Measurements from ENCODE around the gene ABI2. TPM values are rescaled to one million over a fixed set of nuclear protein-coding genes. Genes with fewer than 3 reads are reported as not detected.

The ABI2 gene
- total RNA-seq, 1 experiment from 2014 or later = 141 TPM

- no peaks in the 10 kb centered on the region for H3K4me1 ChIP-seq (ENCODE audit: insufficient read depth, low read length)
Measured at GRCh38 chr2:203489531-203489930, 161.3 kb downstream of the ABI2 start.

More at GRCh38 chr2:203489531-203489930, 161.3 kb downstream of the ABI2 start:
- no peaks in the 10 kb centered on the region for H3K27me3 Mint-ChIP-seq (ENCODE audit: low read depth)
- Histone ChIP-seq H4K8ac (replicated peaks; ENCODE audit: insufficient read length, low read depth, low read length) (no peak overlapping the region), H2BK120ac (ENCODE audit: low read depth, low read length, poor library complexity, severe bottlenecking) (no peak overlapping the region), H4K91ac (ENCODE audit: insufficient read length, low read depth, low read length) (no peak overlapping the region), H3K4me2 (ENCODE audit: insufficient read depth, insufficient read length, low read length) (no peak overlapping the region), H3K9me3 (ENCODE audit: control insufficient read depth, low read depth, low read length) (no peaks in the 10 kb centered on the region), H3K23me2 (ENCODE audit: insufficient read length, low read depth, low read length, poor library complexity, severe bottlenecking) (no peaks in the 10 kb centered on the region), H3K56ac (ENCODE audit: insufficient read length, low read depth, low read length) (no peak overlapping the region), H3T11ph (ENCODE audit: low read length) (no peak overlapping the region), H3K23ac (ENCODE audit: insufficient read length, low read depth, low read length) (no peak overlapping the region), H3K4ac (ENCODE audit: low read depth, low read length) (no peak overlapping the region), H3K79me1 (ENCODE audit: insufficient read depth, low read depth, low read length, poor library complexity, severe bottlenecking) (no peaks in the 10 kb centered on the region), H3K27ac (ENCODE audit: insufficient read length, low read depth, low read length) (no peak overlapping the region), H2AFZ (ENCODE audit: low read length) (no peak overlapping the region), H3K9ac (ENCODE audit: extremely low read depth, insufficient read length, low read length) (no peak overlapping the region), H3K14ac (ENCODE audit: insufficient read depth, low read length) (no peak overlapping the region), H3K79me2 (ENCODE audit: insufficient read depth, low read length) (no peaks in the 10 kb centered on the region), H2BK15ac (ENCODE audit: low read depth, low read length) (no peak overlapping the region), H3K18ac (ENCODE audit: insufficient read length, low read depth, low read length) (no peak overlapping the region), H2AK5ac (ENCODE audit: insufficient read length, low read length) (no peak overlapping the region), H4K20me1 (ENCODE audit: control insufficient read depth, insufficient read depth, insufficient read length) (no peaks in the 10 kb centered on the region), H2BK5ac (ENCODE audit: insufficient read length, low read length) (no peak overlapping the region), H2BK12ac (ENCODE audit: insufficient read length, low read depth, low read length) (no peak overlapping the region), H4K5ac (ENCODE audit: insufficient read length, low read depth, low read length) (no peak overlapping the region), H2BK20ac (ENCODE audit: low read depth, low read length, poor library complexity, severe bottlenecking) (no peak overlapping the region), H3K27me3 (ENCODE audit: insufficient read depth, low read length) (no peaks in the 10 kb centered on the region)
- H3K9me3 Mint-ChIP-seq = no peaks in the 10 kb centered on the region
- TF ChIP-seq CTCF (conservative IDR thresholded peaks at IDR 0.05) = no peak
- peaks cover 2 to 32% (median 19%) of the 10 kb centered on the region in 3 experiments; a peak in 5 of 7 replicates for H3K36me3 Mint-ChIP-seq (ENCODE audit: insufficient read depth in 1 of 3, low read depth in 3 of 3)
- WGBS (ENCODE audit: extremely low coverage, insufficient read length, low lambda C conversion rate) = no CpG with 5 or more reads among the region's 6 CpGs
- no peak for DNase-seq
- peaks cover 2 to 3% of the 10 kb centered on the region in 2 experiments for H3K4me1 Mint-ChIP-seq
- no peak overlapping the region for H3K4me3 Mint-ChIP-seq
- no peak overlapping the region; a peak in 1 of 7 replicates for H3K27ac Mint-ChIP-seq
